Measurements from ENCODE around the gene NAT10.

GRCh38 chr11:34155057-34155756, 49.8 kb downstream of the NAT10 start:
- TF ChIP-seq CTCF (IDR thresholded peaks at IDR 0.05) (no peak), POLR2AphosphoS5 (IDR thresholded peaks at IDR 0.05) (no peak), POLR2A (IDR thresholded peaks at IDR 0.05) (no peak), EP300 (IDR thresholded peaks at IDR 0.05) (no peak)
